SU-DHL-6 (cell line): ENCODE measurements around the gene ADAMTS17.

Experiments used
- H2AFZ ChIP-seq: fragments of 200-600 bp; sonication (generic); 2 replicates; pipeline ENCODE4 v1.6.1; 2014; ENCODE audit warnings: low read depth, mild to moderate bottlenecking, moderate library complexity, mixed read lengths, antibody characterized with exemption, low read length; ENCODE audit not compliant: severe bottlenecking
- H3F3A ChIP-seq: fragments of 200-600 bp; shearing (Covaris generic); 2 replicates; pipeline ENCODE4 v1.6.0; 2016; ENCODE audit warnings: antibody characterized with exemption, mild to moderate bottlenecking; ENCODE audit not compliant: insufficient read depth
- H3K27ac ChIP-seq: fragments of 200-600 bp; sonication (generic); 2 replicates; pipeline ENCODE4 v1.5.1; 2016; ENCODE audit warnings: low read depth, mild to moderate bottlenecking, low read length, moderate library complexity, mixed read lengths
- H3K27me3 ChIP-seq: fragments of 200-600 bp; sonication (generic), shearing (Covaris generic); 2 replicates; pipeline ENCODE4 v1.6.0; 2014; ENCODE audit warnings: mild to moderate bottlenecking, low read length
- H3K36me3 ChIP-seq: fragments of 200-600 bp; sonication (generic); 2 replicates; pipeline ENCODE4 v1.6.1; 2014; ENCODE audit warnings: mild to moderate bottlenecking, low read length, mixed read lengths
- H3K4me2 ChIP-seq: fragments of 300-600, 200-600 bp; shearing (Covaris generic), sonication (generic); 2 replicates; pipeline ENCODE4 v1.6.0; 2014; ENCODE audit warnings: low read length, low read depth, mild to moderate bottlenecking; ENCODE audit not compliant: poor library complexity, severe bottlenecking
- H3K4me3 ChIP-seq: fragments of 200-600 bp; sonication (generic); 2 replicates; pipeline ENCODE4 v1.5.1; 2014; ENCODE audit warnings: antibody characterized with exemption, low read length, mild to moderate bottlenecking, mixed read lengths; ENCODE audit not compliant: insufficient read depth, poor library complexity, severe bottlenecking
- H3K79me2 ChIP-seq: fragments of 200-600 bp; sonication (generic); 2 replicates; pipeline ENCODE4 v1.6.1; 2014; ENCODE audit warnings: mild to moderate bottlenecking, low read length, moderate library complexity; ENCODE audit not compliant: insufficient read depth
- H3K9ac ChIP-seq: fragments of 200-600 bp; sonication (generic); 2 replicates; pipeline ENCODE4 v1.7.0; 2014; ENCODE audit warnings: mild to moderate bottlenecking, low read length
- H3K9me2 ChIP-seq: fragments of 200-600 bp; sonication (generic); replicated peaks from 2 replicates; pipeline ENCODE4 v1.6.1; 2014; ENCODE audit warnings: low read length; ENCODE audit not compliant: insufficient read depth
- H3K9me3 ChIP-seq: fragments of 200-600 bp; sonication (generic); 2 replicates; pipeline ENCODE4 v1.6.1; 2014; ENCODE audit warnings: low read length, mixed read lengths; ENCODE audit not compliant: insufficient read depth
- H4K20me1 ChIP-seq: fragments of 200-600 bp; sonication (generic); 2 replicates; pipeline ENCODE4 v1.6.1; 2014; ENCODE audit warnings: low read depth, mild to moderate bottlenecking, antibody characterized with exemption, low read length, moderate library complexity, mixed read lengths
- EZH2phosphoT487 ChIP-seq: fragments of 200-600 bp; sonication (generic), shearing (Covaris generic); conservative IDR thresholded peaks from 2 replicates; pipeline ENCODE4 v1.6.1; 2018; ENCODE audit warnings: mild to moderate bottlenecking, antibody characterized with exemption, low read length, moderate library complexity, mixed read lengths
- TF ChIP-seq, protein P1 (sequence below): fragments of 200-600 bp; sonication (generic); IDR thresholded peaks from one replicate; pipeline ENCODE4 v1.5.1; 2017; ENCODE audit warnings: antibody characterized with exemption, mild to moderate bottlenecking, low read length, moderate library complexity; ENCODE audit not compliant: insufficient read depth, poor library complexity, severe bottlenecking

ADAMTS17 gene

GRCh38 chr15:100348578-100348977 lies 6.8 kb upstream of the ADAMTS17 start:
- Histone ChIP-seq H3K36me3 (no peaks in the 10 kb centered on the region), H2AFZ (no peak overlapping the region), H3K9me2 (no peaks in the 10 kb centered on the region), H3K4me3 (no peak overlapping the region), H3K4me2 (no peak overlapping the region), H4K20me1 (no peaks in the 10 kb centered on the region), H3F3A (no peaks in the 10 kb centered on the region), H3K27me3 (no peaks in the 10 kb centered on the region), H3K27ac (no peak overlapping the region), H3K9ac (no peak overlapping the region), H3K9me3 (no peaks in the 10 kb centered on the region), H3K79me2 (no peaks in the 10 kb centered on the region)
- TF ChIP-seq, protein P1, sequence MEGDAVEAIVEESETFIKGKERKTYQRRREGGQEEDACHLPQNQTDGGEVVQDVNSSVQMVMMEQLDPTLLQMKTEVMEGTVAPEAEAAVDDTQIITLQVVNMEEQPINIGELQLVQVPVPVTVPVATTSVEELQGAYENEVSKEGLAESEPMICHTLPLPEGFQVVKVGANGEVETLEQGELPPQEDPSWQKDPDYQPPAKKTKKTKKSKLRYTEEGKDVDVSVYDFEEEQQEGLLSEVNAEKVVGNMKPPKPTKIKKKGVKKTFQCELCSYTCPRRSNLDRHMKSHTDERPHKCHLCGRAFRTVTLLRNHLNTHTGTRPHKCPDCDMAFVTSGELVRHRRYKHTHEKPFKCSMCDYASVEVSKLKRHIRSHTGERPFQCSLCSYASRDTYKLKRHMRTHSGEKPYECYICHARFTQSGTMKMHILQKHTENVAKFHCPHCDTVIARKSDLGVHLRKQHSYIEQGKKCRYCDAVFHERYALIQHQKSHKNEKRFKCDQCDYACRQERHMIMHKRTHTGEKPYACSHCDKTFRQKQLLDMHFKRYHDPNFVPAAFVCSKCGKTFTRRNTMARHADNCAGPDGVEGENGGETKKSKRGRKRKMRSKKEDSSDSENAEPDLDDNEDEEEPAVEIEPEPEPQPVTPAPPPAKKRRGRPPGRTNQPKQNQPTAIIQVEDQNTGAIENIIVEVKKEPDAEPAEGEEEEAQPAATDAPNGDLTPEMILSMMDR, result no peak
- no peak for TF ChIP-seq EZH2phosphoT487

- H4K20me1 ChIP-seq, result no peaks in the 10 kb centered on the region
- no peak for TF ChIP-seq EZH2phosphoT487
- TF ChIP-seq, protein P1, result no peak
- H3K4me2 ChIP-seq, result no peak overlapping the region
- H3K9me2 ChIP-seq, result no peaks in the 10 kb centered on the region
- H3K9ac ChIP-seq, result no peak overlapping the region
- no peaks in the 10 kb centered on the region for H3K79me2 ChIP-seq
- H2AFZ ChIP-seq, result no peak overlapping the region
- no peak overlapping the region for H3K27ac ChIP-seq
- no peak overlapping the region for H3K4me3 ChIP-seq
- H3K27me3 ChIP-seq, result no peaks in the 10 kb centered on the region
- H3F3A ChIP-seq, result no peaks in the 10 kb centered on the region
- H3K9me3 ChIP-seq, result no peaks in the 10 kb centered on the region
- H3K36me3 ChIP-seq, result no peaks in the 10 kb centered on the region
These were observed 5.2 kb upstream of the ADAMTS17 start for GRCh38 chr15:100346866-100347512.

DNA sequence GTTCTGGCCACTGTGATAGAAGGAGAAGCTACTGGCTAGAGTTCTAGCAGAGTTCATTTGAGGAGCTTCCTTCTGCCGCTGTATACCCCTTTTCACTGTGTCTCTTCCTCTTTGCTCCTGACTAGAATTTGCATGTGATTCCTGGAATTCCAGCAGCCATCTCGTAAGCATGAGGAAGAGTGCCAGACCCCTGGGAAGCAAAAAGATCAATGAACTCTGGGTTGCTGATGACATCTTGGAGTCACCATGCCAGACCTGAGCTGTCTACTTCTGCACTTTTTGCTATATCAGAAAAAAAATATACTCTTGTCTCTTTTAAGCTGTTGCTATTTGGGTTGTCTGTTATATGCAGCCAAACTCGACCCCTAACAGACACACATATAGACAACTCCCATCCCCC lies 3.7 kb upstream of the ADAMTS17 start:
- no peaks in the 10 kb centered on the region for H4K20me1 ChIP-seq
- H3K9me3 ChIP-seq, result no peaks in the 10 kb centered on the region
- no peaks in the 10 kb centered on the region for H3F3A ChIP-seq
- H3K4me2 ChIP-seq, result no peak overlapping the region
- no peak for TF ChIP-seq EZH2phosphoT487
- H3K27me3 ChIP-seq, result no peaks in the 10 kb centered on the region
- no peaks in the 10 kb centered on the region for H3K9me2 ChIP-seq
- H3K4me3 ChIP-seq, result no peak overlapping the region
- H2AFZ ChIP-seq, result no peak overlapping the region
- no peak overlapping the region for H3K27ac ChIP-seq
- no peaks in the 10 kb centered on the region for H3K79me2 ChIP-seq
- H3K9ac ChIP-seq, result no peak overlapping the region
- no peaks in the 10 kb centered on the region for H3K36me3 ChIP-seq

DNA sequence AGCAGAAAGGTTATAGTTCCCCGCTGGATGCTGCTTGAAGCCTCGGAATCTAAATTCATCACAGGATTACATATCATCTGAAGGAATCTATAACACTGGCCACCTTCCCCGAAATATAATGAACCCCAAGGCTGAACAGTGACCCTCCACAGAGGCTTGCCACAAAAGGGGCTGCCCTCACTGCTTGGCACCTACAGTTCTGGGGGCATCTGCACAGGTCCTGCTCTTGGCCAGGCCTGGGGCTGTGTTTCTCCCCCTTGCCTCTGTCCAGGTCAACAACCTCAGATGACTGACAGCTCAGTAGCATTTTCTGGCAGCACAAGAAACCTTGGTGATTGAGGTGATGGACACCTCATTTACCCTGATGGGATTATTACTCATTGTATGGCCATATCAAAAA lies 1.5 kb upstream of the ADAMTS17 start:
- Histone ChIP-seq H3K4me2 (no peak overlapping the region), H3K27ac (no peak overlapping the region), H3K36me3 (no peaks in the 10 kb centered on the region), H2AFZ (no peak overlapping the region), H3K9me2 (no peaks in the 10 kb centered on the region), H3K27me3 (no peaks in the 10 kb centered on the region), H3F3A (no peaks in the 10 kb centered on the region), H3K9me3 (no peaks in the 10 kb centered on the region), H3K79me2 (no peaks in the 10 kb centered on the region), H4K20me1 (no peaks in the 10 kb centered on the region), H3K9ac (no peak overlapping the region), H3K4me3 (no peak overlapping the region)
- TF ChIP-seq EZH2phosphoT487, result no peak
- TF ChIP-seq, protein P1, result no peak
